Spleen (tissue), 7 donors: ENCODE results near the gene DDO.

ENCODE experiments used
- POLR2AphosphoS5 ChIP-seq, 3 donors: sonication (generic); formaldehyde crosslinking; IDR thresholded peaks; one replicate each; pipeline ENCODE4 v1.5.1; 2017; ENCODE audit warnings: antibody characterized with exemption in 3 of 3
- TF ChIP-seq, protein P1 (sequence below), 11 experiments: fragments of 200-600 bp in 7 of 11; fragments of 450-650 bp in 4 of 11; sonication (generic) in 4 of 11; IDR thresholded peaks in 8 of 11; conservative IDR thresholded peaks in 3 of 11; 1 replicate in 7 of 11; 2 replicates in 4 of 11; pipeline versions ENCODE4 v1.4.0 to v1.8.0; 2016 to 2021; ENCODE audit warnings: antibody characterized with exemption in 11 of 11, inconsistent platforms in 4 of 11, mild to moderate bottlenecking in 1 of 11
- donor health status: DM: no; HTN: no; CAD: no; lungs with moderate emphysema.
- donor health status: DM: no; HTN: no; CAD: no.
- donor health status: DM: no; HTN: no; CAD: no.

- TF ChIP-seq, protein P1, sequence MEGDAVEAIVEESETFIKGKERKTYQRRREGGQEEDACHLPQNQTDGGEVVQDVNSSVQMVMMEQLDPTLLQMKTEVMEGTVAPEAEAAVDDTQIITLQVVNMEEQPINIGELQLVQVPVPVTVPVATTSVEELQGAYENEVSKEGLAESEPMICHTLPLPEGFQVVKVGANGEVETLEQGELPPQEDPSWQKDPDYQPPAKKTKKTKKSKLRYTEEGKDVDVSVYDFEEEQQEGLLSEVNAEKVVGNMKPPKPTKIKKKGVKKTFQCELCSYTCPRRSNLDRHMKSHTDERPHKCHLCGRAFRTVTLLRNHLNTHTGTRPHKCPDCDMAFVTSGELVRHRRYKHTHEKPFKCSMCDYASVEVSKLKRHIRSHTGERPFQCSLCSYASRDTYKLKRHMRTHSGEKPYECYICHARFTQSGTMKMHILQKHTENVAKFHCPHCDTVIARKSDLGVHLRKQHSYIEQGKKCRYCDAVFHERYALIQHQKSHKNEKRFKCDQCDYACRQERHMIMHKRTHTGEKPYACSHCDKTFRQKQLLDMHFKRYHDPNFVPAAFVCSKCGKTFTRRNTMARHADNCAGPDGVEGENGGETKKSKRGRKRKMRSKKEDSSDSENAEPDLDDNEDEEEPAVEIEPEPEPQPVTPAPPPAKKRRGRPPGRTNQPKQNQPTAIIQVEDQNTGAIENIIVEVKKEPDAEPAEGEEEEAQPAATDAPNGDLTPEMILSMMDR (IDR thresholded peaks at IDR 0.05 in 8 of 11, conservative IDR thresholded peaks at IDR 0.05 in 3 of 11) = no peak
- TF ChIP-seq POLR2AphosphoS5 (IDR thresholded peaks at IDR 0.05) = no peak
Measured at GRCh38 chr6:110449541-110449895, 34.1 kb upstream of the DDO start.
